ENCODE results near the gene NTF4. TPM values are rescaled to one million over a fixed set of nuclear protein-coding genes. Genes with fewer than 3 reads are reported as not detected.

The NTF4 gene
- total RNA-seq, 2 donors from 2014 or later = not detected

- Histone ChIP-seq H3K9me3 (no peaks in the 10 kb centered on the region), H3K4me3 (no peak overlapping the region), H3K27me3 (replicated peaks; ENCODE audit: insufficient read depth) (no peaks in the 10 kb centered on the region), H3K27ac (no peak overlapping the region), H3K4me1 (ENCODE audit: control insufficient read depth in 1 of 2, low read depth in 2 of 2) (no peaks in the 10 kb centered on the region), H3K36me3 (peaks cover 82% of the 10 kb centered on the region)
- ATAC-seq (ENCODE audit: insufficient number of reproducible peaks, low FRiP score, low read depth) (no peak), DNase-seq (ENCODE audit: low spot score) (no peak)
- no peak for TF ChIP-seq CTCF (IDR thresholded peaks at IDR 0.05)
Measured at GRCh38 chr19:49103331-49104085, 38.9 kb upstream of the NTF4 start.

- Histone ChIP-seq H3K27ac (no peak overlapping the region), H3K4me3 (no peak overlapping the region), H3K4me1 (ENCODE audit: control insufficient read depth in 1 of 2, low read depth in 2 of 2) (no peaks in the 10 kb centered on the region), H3K9me3 (no peaks in the 10 kb centered on the region), H3K27me3 (replicated peaks; ENCODE audit: insufficient read depth) (no peaks in the 10 kb centered on the region), H3K36me3 (peaks cover 80% of the 10 kb centered on the region)
- DNase-seq (ENCODE audit: low spot score) (no peak), ATAC-seq (ENCODE audit: insufficient number of reproducible peaks, low FRiP score, low read depth) (no peak)
- no peak for TF ChIP-seq CTCF (IDR thresholded peaks at IDR 0.05)
Measured at GRCh38 chr19:49102303-49102702, 37.7 kb upstream of the NTF4 start.

- H3K36me3 ChIP-seq = peaks cover 76% of the 10 kb centered on the region
- no peak for TF ChIP-seq CTCF (IDR thresholded peaks at IDR 0.05)
- no peak for ATAC-seq (ENCODE audit: insufficient number of reproducible peaks, low FRiP score, low read depth)
- H3K4me1 ChIP-seq (ENCODE audit: control insufficient read depth in 1 of 2, low read depth in 2 of 2) = no peaks in the 10 kb centered on the region
- DNase-seq (ENCODE audit: low spot score) = no peak
- no peak overlapping the region for H3K4me3 ChIP-seq
- no peak overlapping the region for H3K27ac ChIP-seq
- H3K27me3 ChIP-seq (replicated peaks; ENCODE audit: insufficient read depth) = no peaks in the 10 kb centered on the region
- no peaks in the 10 kb centered on the region for H3K9me3 ChIP-seq
Measured at GRCh38 chr19:49101160-49101559, 36.5 kb upstream of the NTF4 start.

- no peak for TF ChIP-seq CTCF (IDR thresholded peaks at IDR 0.05)
- no peak for ATAC-seq (ENCODE audit: insufficient number of reproducible peaks, low FRiP score, low read depth)
Measured at GRCh38 chr19:49098795-49099194, 34.2 kb upstream of the NTF4 start.

GRCh38 chr19:49097453-49098288 is 33.1 kb upstream of the NTF4 start:
- Histone ChIP-seq H3K9me3 (no peaks in the 10 kb centered on the region), H3K4me3 (no peak overlapping the region), H3K27me3 (replicated peaks; ENCODE audit: insufficient read depth) (no peaks in the 10 kb centered on the region), H3K36me3 (peaks cover 71% of the 10 kb centered on the region), H3K4me1 (ENCODE audit: control insufficient read depth in 1 of 2, low read depth in 2 of 2) (no peaks in the 10 kb centered on the region), H3K27ac (no peak overlapping the region)
- peak; percentile 100 for TF ChIP-seq CTCF (IDR thresholded peaks at IDR 0.05)
- DNase-seq (ENCODE audit: low spot score) = no peak
- no peak for ATAC-seq (ENCODE audit: insufficient number of reproducible peaks, low FRiP score, low read depth)

More at GRCh38 chr19:49098795-49099194, 34.2 kb upstream of the NTF4 start:
- Histone ChIP-seq H3K4me1 (ENCODE audit: control insufficient read depth in 1 of 2, low read depth in 2 of 2) (no peaks in the 10 kb centered on the region), H3K27ac (no peak overlapping the region), H3K36me3 (peaks cover 67% of the 10 kb centered on the region), H3K27me3 (replicated peaks; ENCODE audit: insufficient read depth) (no peaks in the 10 kb centered on the region), H3K9me3 (no peaks in the 10 kb centered on the region), H3K4me3 (no peak overlapping the region)
- no peak for DNase-seq (ENCODE audit: low spot score)

Measured in thoracic aorta (tissue), 2 donors.